Ovary (tissue), 9 donors: ENCODE data around the gene RAB15. TPM values are rescaled to one million over a fixed set of nuclear protein-coding genes. Genes with fewer than 3 reads are reported as not detected.

Source experiments
- DNase-seq, 5 donors: peaks; one replicate each; pipeline ENCODE4 v3.0.0-alpha.2; 2019 to 2020
- H3K27ac ChIP-seq, 2 donors: fragments of 200-600 bp; one replicate each; pipeline versions ENCODE4 v1.5.1 to v1.8.0; 2019 to 2022
- H3K27me3 ChIP-seq: fragments of 200-600 bp; one replicate; pipeline ENCODE4 v1.8.0; 2022
- H3K36me3 ChIP-seq: fragments of 200-600 bp; sonication (generic); one replicate; pipeline ENCODE4 v1.5.1; 2019
- H3K4me1 ChIP-seq: one replicate; pipeline ENCODE4 v1.8.1; 2013; ENCODE audit warnings: mild to moderate bottlenecking, moderate library complexity; ENCODE audit not compliant: insufficient read depth
- H3K4me3 ChIP-seq: fragments of 200-600 bp; sonication (generic); one replicate; pipeline ENCODE4 v1.5.1; 2017
- H3K9me3 ChIP-seq, 2 donors: fragments of 200-600 bp in 1 of 2; sonication (generic) in 1 of 2; one replicate each; pipeline versions ENCODE4 v1.5.1 to v1.8.1; 2013 to 2019; ENCODE audit warnings: mild to moderate bottlenecking in 1 of 2, moderate library complexity in 1 of 2
- EP300 ChIP-seq: sonication (generic); formaldehyde crosslinking; IDR thresholded peaks from one replicate; pipeline ENCODE4 v1.6.1; 2017; ENCODE audit warnings: antibody characterized with exemption
- POLR2A ChIP-seq: fragments of 450-650 bp; IDR thresholded peaks from one replicate; pipeline ENCODE4 v1.6.1; 2017; ENCODE audit warnings: antibody characterized with exemption, mild to moderate bottlenecking, moderate library complexity
- whole genome bisulfite sequencing, 3 donors: extraction: QIAGEN DNeasy Blood & Tissue Kit in 1 of 3; methylation state at CpG; one replicate each; pipeline versions ENCODE4 v1.1.5 to v1.1.7; 2013 to 2017; 5-methylcytosine and 5-hydroxymethylcytosine counted together
- intact Hi-C, 4 donors: fragments of 100-400 bp; cut with DNase I; formaldehyde crosslinking; loops; one replicate each; pipeline versions ENCODE4 v1.11.0 to v1.15.1; 2022 to 2023
- polyA plus RNA-seq, 2 donors: library from polyadenylated mRNA; stranded (reverse); fragments of 200-250 nt in 1 of 2; fragments of 350-450 nt in 1 of 2; fragmentation: Illumina TruSeq in 1 of 2; extraction: RNeasy Lipid Tissue Mini Kit (QIAGEN cat#74804) in 1 of 2; gene quantifications; one replicate each; pipeline ENCODE4 v1.2.3, GENCODE V29; 2013 to 2014
- total RNA-seq, 7 donors: library from RNA; depleted of rRNA in 2 of 7; stranded (reverse); fragments of >200 nt in 2 of 7; fragmentation: NEBNext Ultra II Directional in 3 of 7; extraction: Animal tissue kit (Norgen Biotek cat#: 25700) in 3 of 7; gene quantifications; one replicate each; pipeline versions ENCODE4 v1.1.0 to v1.2.4, GENCODE V29; 2016 to 2023
- TF ChIP-seq, protein P1 (sequence below), 3 donors: fragments of 450-650 bp in 2 of 3; fragments of 200-600 bp in 1 of 3; IDR thresholded peaks; one replicate each; pipeline versions ENCODE4 v1.5.1 to v1.8.0; 2016 to 2022; ENCODE audit warnings: antibody characterized with exemption in 3 of 3, mild to moderate bottlenecking in 1 of 3
- donor health status: DM: no; HTN: no; CAD: no; lungs with moderate emphysema.
- donor health status: DM: no; HTN: no; CAD: no.
- donor health status: Bipolar disorder and iron deficiency.
- donor health status: DM: yes; HTN: yes; CAD: no.
- donor health status: DM: no; HTN: no; CAD: no.
- donor health status: DM: yes; HTN: yes; CAD: no.

Gene RAB15
- total and polyA plus RNA-seq, 9 donors = 0.83 to 5.7 (median 2.5) TPM

DNA sequence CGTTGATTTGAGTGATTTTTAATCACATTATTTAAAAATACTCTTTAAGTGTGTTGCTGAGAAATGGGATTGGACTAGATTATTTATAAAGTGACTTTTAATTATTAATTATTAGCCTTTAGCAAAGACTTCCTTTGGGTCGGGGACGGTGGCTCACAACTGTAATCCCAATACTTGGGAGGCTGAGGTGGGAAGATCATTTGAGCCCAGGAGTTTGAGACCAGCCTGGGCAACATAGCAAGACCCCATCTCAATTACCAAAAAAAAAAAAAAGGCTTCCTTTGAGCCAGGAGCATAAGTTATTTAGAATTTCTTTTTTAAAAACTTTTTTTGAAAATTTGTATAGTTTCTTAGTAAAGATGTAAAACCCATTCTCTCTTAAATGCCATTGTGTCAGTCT, 49.1 kb downstream of the RAB15 start:
- no peaks in the 10 kb centered on the region for H3K36me3 ChIP-seq
- no peak overlapping the region for H3K27ac ChIP-seq
- TF ChIP-seq EP300 (no peak), POLR2A (no peak)
- TF ChIP-seq, protein P1, sequence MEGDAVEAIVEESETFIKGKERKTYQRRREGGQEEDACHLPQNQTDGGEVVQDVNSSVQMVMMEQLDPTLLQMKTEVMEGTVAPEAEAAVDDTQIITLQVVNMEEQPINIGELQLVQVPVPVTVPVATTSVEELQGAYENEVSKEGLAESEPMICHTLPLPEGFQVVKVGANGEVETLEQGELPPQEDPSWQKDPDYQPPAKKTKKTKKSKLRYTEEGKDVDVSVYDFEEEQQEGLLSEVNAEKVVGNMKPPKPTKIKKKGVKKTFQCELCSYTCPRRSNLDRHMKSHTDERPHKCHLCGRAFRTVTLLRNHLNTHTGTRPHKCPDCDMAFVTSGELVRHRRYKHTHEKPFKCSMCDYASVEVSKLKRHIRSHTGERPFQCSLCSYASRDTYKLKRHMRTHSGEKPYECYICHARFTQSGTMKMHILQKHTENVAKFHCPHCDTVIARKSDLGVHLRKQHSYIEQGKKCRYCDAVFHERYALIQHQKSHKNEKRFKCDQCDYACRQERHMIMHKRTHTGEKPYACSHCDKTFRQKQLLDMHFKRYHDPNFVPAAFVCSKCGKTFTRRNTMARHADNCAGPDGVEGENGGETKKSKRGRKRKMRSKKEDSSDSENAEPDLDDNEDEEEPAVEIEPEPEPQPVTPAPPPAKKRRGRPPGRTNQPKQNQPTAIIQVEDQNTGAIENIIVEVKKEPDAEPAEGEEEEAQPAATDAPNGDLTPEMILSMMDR (IDR thresholded peaks at IDR 0.05) = no peak
- H3K9me3 ChIP-seq = no peaks in the 10 kb centered on the region
- no peaks in the 10 kb centered on the region for H3K27me3 ChIP-seq
- H3K4me1 ChIP-seq = no peaks in the 10 kb centered on the region
- intact Hi-C loops = no loop called here
- WGBS, 3 donors = 80 to 88% (median 83%) methylated on average over 3 of the region's 3 CpGs
- H3K4me3 ChIP-seq = no peak overlapping the region
- no peak for DNase-seq

DNA sequence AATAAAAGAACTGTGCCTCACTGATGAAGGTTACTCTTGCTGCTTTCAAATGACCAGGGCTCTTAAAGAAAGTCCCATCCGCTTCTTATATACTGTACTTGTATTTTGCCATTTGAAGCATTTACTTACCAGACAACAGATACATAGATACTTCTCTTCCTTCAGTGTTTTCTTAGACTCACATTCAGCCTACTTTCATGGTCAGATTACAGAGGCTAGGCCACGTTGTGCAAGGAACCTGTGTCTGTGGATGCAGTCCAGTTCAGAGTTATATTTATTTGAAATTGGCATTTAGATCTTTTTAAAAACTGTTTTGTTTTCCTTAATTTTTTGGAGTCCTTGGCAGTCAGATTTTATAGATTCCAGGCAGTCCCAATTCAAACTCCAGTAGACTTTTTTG, 51.7 kb downstream of the RAB15 start:
- Histone ChIP-seq H3K36me3 (no peaks in the 10 kb centered on the region), H3K4me3 (no peak overlapping the region), H3K9me3 (no peaks in the 10 kb centered on the region), H3K27me3 (no peaks in the 10 kb centered on the region), H3K27ac (no peak overlapping the region), H3K4me1 (peaks cover 3% of the 10 kb centered on the region)
- no peak for TF ChIP-seq POLR2A
- TF ChIP-seq, protein P1 (IDR thresholded peaks at IDR 0.05) = no peak
- no peak for TF ChIP-seq EP300
- intact Hi-C loops = no loop called here
- no peak for DNase-seq
- WGBS, 3 donors = 41 to 72% (median 45%) methylated on average over 2 of the region's 2 CpGs

DNA sequence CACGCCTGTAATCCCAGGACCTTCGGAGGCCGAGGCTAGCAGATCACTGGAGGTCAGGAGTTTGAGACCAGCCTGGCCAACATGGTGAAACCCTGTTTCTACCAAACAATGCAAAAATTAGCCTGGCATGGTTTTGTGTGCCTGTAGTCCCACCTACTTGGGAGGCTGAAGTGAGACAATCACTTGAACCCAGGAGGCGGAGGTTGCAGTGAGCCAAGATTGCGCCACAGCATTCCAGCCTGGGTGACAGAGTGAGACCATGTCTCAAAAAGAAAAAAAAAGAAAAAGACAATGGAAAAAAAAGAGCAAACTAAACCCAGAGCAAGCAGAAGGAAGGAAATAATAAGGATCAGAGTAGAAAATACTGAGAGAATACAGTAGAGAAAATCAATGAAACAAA, 52.5 kb downstream of the RAB15 start:
- TF ChIP-seq, protein P1 (IDR thresholded peaks at IDR 0.05) = no peak
- TF ChIP-seq POLR2A (no peak), EP300 (no peak)
- intact Hi-C loops = no loop called here
- 74 to 91% (median 81%) methylated on average over 5 of the region's 5 CpGs for WGBS, 3 donors
- no peak for DNase-seq
- Histone ChIP-seq H3K4me3 (no peak overlapping the region), H3K9me3 (no peaks in the 10 kb centered on the region), H3K27ac (no peak overlapping the region), H3K36me3 (no peaks in the 10 kb centered on the region), H3K4me1 (peaks cover 8% of the 10 kb centered on the region), H3K27me3 (no peaks in the 10 kb centered on the region)

DNA sequence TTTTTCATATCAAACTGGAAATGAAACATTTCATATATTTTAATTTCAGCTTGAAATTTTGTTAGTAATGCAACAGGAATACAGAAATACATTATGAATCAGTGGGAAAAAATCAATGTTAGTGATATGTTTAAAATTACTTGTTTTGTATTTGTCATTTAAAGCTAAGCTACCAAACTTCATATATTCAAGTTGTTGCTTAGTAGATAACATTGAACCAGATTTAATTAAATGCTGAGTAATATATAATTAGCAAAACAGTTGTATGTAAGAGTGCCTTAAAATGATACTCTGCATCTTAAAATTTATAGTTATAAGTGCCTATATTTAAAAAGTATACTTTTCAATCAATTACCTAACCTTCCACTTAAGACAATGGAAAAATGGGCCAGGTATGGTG, 52.9 kb downstream of the RAB15 start:
- H3K9me3 ChIP-seq = no peaks in the 10 kb centered on the region
- no peak for DNase-seq
- no peak overlapping the region for H3K27ac ChIP-seq
- no peaks in the 10 kb centered on the region for H3K27me3 ChIP-seq
- TF ChIP-seq, protein P1 (IDR thresholded peaks at IDR 0.05) = no peak
- TF ChIP-seq POLR2A (no peak), EP300 (no peak)
- H3K36me3 ChIP-seq = no peaks in the 10 kb centered on the region
- no peak overlapping the region for H3K4me3 ChIP-seq
- peaks cover 8% of the 10 kb centered on the region for H3K4me1 ChIP-seq
- intact Hi-C loops = no loop called here

DNA sequence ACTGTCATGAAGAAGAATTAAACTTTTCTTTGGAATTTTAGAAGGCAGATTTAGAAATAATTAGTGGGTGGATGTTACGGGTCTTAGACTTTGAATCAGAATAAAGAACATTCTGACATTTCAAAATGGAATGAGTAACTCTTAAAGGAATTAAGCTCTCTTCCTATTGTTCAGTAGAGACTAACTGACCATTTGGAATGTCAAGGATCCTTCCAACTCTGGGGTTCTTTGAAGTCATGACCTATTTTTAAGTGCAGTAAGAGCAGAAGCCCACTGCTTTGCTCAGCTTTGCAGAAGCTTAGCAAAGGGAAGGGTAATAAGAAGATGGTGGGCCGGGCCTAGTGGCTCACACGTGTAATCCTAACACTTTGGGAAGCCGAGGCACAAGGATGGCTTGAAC, 53.9 kb downstream of the RAB15 start:
- H3K4me3 ChIP-seq = no peak overlapping the region
- no peaks in the 10 kb centered on the region for H3K36me3 ChIP-seq
- intact Hi-C loops = no loop called here
- H3K27me3 ChIP-seq = no peaks in the 10 kb centered on the region
- 77 to 82% (median 82%) methylated on average over 4 of the region's 4 CpGs for WGBS, 3 donors
- no peaks in the 10 kb centered on the region for H3K9me3 ChIP-seq
- no peak overlapping the region for H3K27ac ChIP-seq
- TF ChIP-seq, protein P1 (IDR thresholded peaks at IDR 0.05) = no peak
- TF ChIP-seq POLR2A = no peak
- no peak for TF ChIP-seq EP300
- DNase-seq = no peak
- peaks cover 8% of the 10 kb centered on the region for H3K4me1 ChIP-seq
